H9 (cell line): ENCODE results near the gene ACSL3. TPM values are rescaled to one million over a fixed set of nuclear protein-coding genes. Genes with fewer than 3 reads are reported as not detected.

ENCODE experiments used
- DNase-seq: peaks from one replicate; pipeline ENCODE4 v3.0.0-alpha.2; 2017
- H2AFZ ChIP-seq: one replicate; pipeline ENCODE4 v1.6.1; 2013; ENCODE audit warnings: mild to moderate bottlenecking, low read length, control low read depth, moderate library complexity
- H2AK5ac ChIP-seq: 2 replicates; pipeline ENCODE4 v1.6.1; 2013; ENCODE audit warnings: low read length, control low read depth, mixed read lengths; ENCODE audit not compliant: insufficient read length
- H2BK120ac ChIP-seq: one replicate; pipeline ENCODE4 v1.6.1; 2013; ENCODE audit warnings: low read depth, mild to moderate bottlenecking, low read length, control low read depth, inconsistent platforms; ENCODE audit not compliant: poor library complexity, severe bottlenecking
- H2BK12ac ChIP-seq: 2 replicates; pipeline ENCODE4 v1.6.1; 2013; ENCODE audit warnings: low read length, control low read depth, mixed read lengths, low read depth; ENCODE audit not compliant: insufficient read length
- H2BK15ac ChIP-seq: 2 replicates; pipeline ENCODE4 v1.6.1; 2013; ENCODE audit warnings: low read depth, low read length, control low read depth
- H2BK20ac ChIP-seq: one replicate; pipeline ENCODE4 v1.6.1; 2013; ENCODE audit warnings: low read depth, mild to moderate bottlenecking, low read length, control low read depth, inconsistent platforms; ENCODE audit not compliant: poor library complexity, severe bottlenecking
- H2BK5ac ChIP-seq: 2 replicates; pipeline ENCODE4 v1.6.1; 2013; ENCODE audit warnings: low read length, control low read depth, mixed read lengths; ENCODE audit not compliant: insufficient read length
- H3K14ac ChIP-seq: 2 replicates; pipeline ENCODE4 v1.6.1; 2013; ENCODE audit warnings: low read length, control low read depth; ENCODE audit not compliant: insufficient read depth
- H3K18ac ChIP-seq: 2 replicates; pipeline ENCODE4 v1.6.1; 2013; ENCODE audit warnings: low read depth, mild to moderate bottlenecking, mixed read lengths, low read length, control low read depth; ENCODE audit not compliant: insufficient read length
- H3K23ac ChIP-seq: 2 replicates; pipeline ENCODE4 v1.6.1; 2013; ENCODE audit warnings: low read length, control low read depth, mixed read lengths, low read depth; ENCODE audit not compliant: insufficient read length
- H3K23me2 ChIP-seq: 2 replicates; pipeline ENCODE4 v1.6.1; 2013; ENCODE audit warnings: low read depth, mild to moderate bottlenecking, mixed read lengths, low read length, control low read depth; ENCODE audit not compliant: insufficient read length, poor library complexity, severe bottlenecking
- H3K27ac ChIP-seq: 2 replicates; pipeline ENCODE4 v1.5.1; 2013; ENCODE audit warnings: low read length, control low read depth, mixed read lengths, low read depth; ENCODE audit not compliant: insufficient read length
- H3K27me3 ChIP-seq: 2 replicates; pipeline ENCODE4 v1.6.1; 2013; ENCODE audit warnings: low read length, control low read depth, inconsistent platforms; ENCODE audit not compliant: insufficient read depth
- H3K4ac ChIP-seq: 2 replicates; pipeline ENCODE4 v1.6.1; 2013; ENCODE audit warnings: low read depth, mild to moderate bottlenecking, control low read depth, inconsistent platforms, low read length, moderate library complexity
- H3K4me1 ChIP-seq: 2 replicates; pipeline ENCODE4 v1.6.1; 2013; ENCODE audit warnings: low read length, control low read depth, inconsistent platforms; ENCODE audit not compliant: insufficient read depth
- H3K4me2 ChIP-seq: 2 replicates; pipeline ENCODE4 v1.6.1; 2013; ENCODE audit warnings: low read length, control low read depth, mixed read lengths; ENCODE audit not compliant: insufficient read length, insufficient read depth
- H3K56ac ChIP-seq: 2 replicates; pipeline ENCODE4 v1.6.1; 2013; ENCODE audit warnings: low read depth, mild to moderate bottlenecking, mixed read lengths, low read length, control low read depth; ENCODE audit not compliant: insufficient read length
- H3K79me1 ChIP-seq: 2 replicates; pipeline ENCODE4 v1.6.1; 2013; ENCODE audit warnings: low read depth, mild to moderate bottlenecking, moderate library complexity, low read length, control low read depth, inconsistent platforms; ENCODE audit not compliant: insufficient read depth, poor library complexity, severe bottlenecking
- H3K79me2 ChIP-seq: 2 replicates; pipeline ENCODE4 v1.6.1; 2013; ENCODE audit warnings: low read length, control low read depth, inconsistent platforms; ENCODE audit not compliant: insufficient read depth
- H3K9ac ChIP-seq: 2 replicates; pipeline ENCODE4 v1.6.1; 2013; ENCODE audit warnings: low read length, control low read depth, mixed read lengths; ENCODE audit not compliant: insufficient read length; ENCODE audit errors: extremely low read depth
- H3K9me3 ChIP-seq: one replicate; pipeline ENCODE4 v1.6.1; 2013; ENCODE audit warnings: low read depth, low read length, inconsistent platforms; ENCODE audit not compliant: control insufficient read depth
- H3T11ph ChIP-seq: one replicate; pipeline ENCODE4 v1.6.1; 2013; ENCODE audit warnings: mild to moderate bottlenecking, low read length, control low read depth, inconsistent platforms
- H4K20me1 ChIP-seq: one replicate; pipeline ENCODE4 v1.6.1; 2013; ENCODE audit not compliant: control insufficient read depth, insufficient read length, insufficient read depth
- H4K5ac ChIP-seq: 2 replicates; pipeline ENCODE4 v1.6.1; 2013; ENCODE audit warnings: low read depth, mild to moderate bottlenecking, mixed read lengths, low read length, control low read depth; ENCODE audit not compliant: insufficient read length
- H4K8ac ChIP-seq: replicated peaks from 2 replicates; pipeline ENCODE4 v1.6.1; 2013; ENCODE audit warnings: low read length, control low read depth, mixed read lengths, low read depth; ENCODE audit not compliant: insufficient read length
- H4K91ac ChIP-seq: 2 replicates; pipeline ENCODE4 v1.6.1; 2013; ENCODE audit warnings: low read depth, mild to moderate bottlenecking, moderate library complexity, mixed read lengths, low read length, control low read depth; ENCODE audit not compliant: insufficient read length
- H3K27ac Mint-ChIP-seq, 3 experiments: 2 replicates in 2 of 3; 3 replicates in 1 of 3; pipeline ENCODE4 v1.8.0; 2020 to 2021; ENCODE audit warnings: mixed read lengths in 3 of 3, mild to moderate bottlenecking in 1 of 3, moderate library complexity in 1 of 3
- H3K27me3 Mint-ChIP-seq: 2 replicates; pipeline ENCODE4 v1.8.0; 2021; ENCODE audit warnings: low read depth, mild to moderate bottlenecking, moderate library complexity, mixed read lengths
- H3K36me3 Mint-ChIP-seq, 3 experiments: 2 replicates in 2 of 3; 3 replicates in 1 of 3; pipeline ENCODE4 v1.8.0; 2020 to 2021; ENCODE audit warnings: low read depth in 3 of 3, mixed read lengths in 3 of 3; ENCODE audit not compliant: insufficient read depth in 1 of 3
- H3K4me1 Mint-ChIP-seq, 2 experiments: 2 replicates each; pipeline ENCODE4 v1.8.0; 2020; ENCODE audit warnings: mixed read lengths in 2 of 2
- H3K4me3 Mint-ChIP-seq, 2 experiments: 2 replicates in 1 of 2; 3 replicates in 1 of 2; pipeline ENCODE4 v1.8.0; 2020 to 2021; ENCODE audit warnings: mild to moderate bottlenecking in 2 of 2, mixed read lengths in 2 of 2, moderate library complexity in 1 of 2
- H3K9me3 Mint-ChIP-seq, 2 experiments: 2 replicates in 1 of 2; 3 replicates in 1 of 2; pipeline ENCODE4 v1.8.0; 2020; ENCODE audit warnings: mild to moderate bottlenecking in 2 of 2, mixed read lengths in 2 of 2, moderate library complexity in 1 of 2
- CTCF ChIP-seq: fragments of 200-600 bp; sonication (generic); conservative IDR thresholded peaks from 3 replicates; pipeline ENCODE4 v1.8.0; 2021; ENCODE audit warnings: antibody characterized with exemption, mild to moderate bottlenecking
- WGBS: extraction: QIAGEN DNeasy Blood & Tissue Kit; methylation state at CpG from one replicate; pipeline ENCODE4 v1.1.7; 2013; ENCODE audit warnings: missing lambda C conversion rate, low lambda C conversion rate, mixed read lengths; ENCODE audit not compliant: insufficient read length; ENCODE audit errors: extremely low coverage; 5-methylcytosine and 5-hydroxymethylcytosine counted together
- total RNA-seq: library from RNA; stranded (reverse); gene quantifications from 2 replicates; pipeline ENCODE4 v1.2.1, GENCODE V29; 2021

Gene ACSL3
- total RNA-seq, 1 experiment from 2014 or later, result 60.9 TPM

- no peak overlapping the region for H2AFZ ChIP-seq
- H3K4me2 ChIP-seq, result no peak overlapping the region
- no peaks in the 10 kb centered on the region for H3K23me2 ChIP-seq
- H3K4me1 ChIP-seq, result peaks cover 4% of the 10 kb centered on the region; the same call in 1 of the 2 replicates
- H3T11ph ChIP-seq, result no peak overlapping the region
- no peak overlapping the region for H3K14ac ChIP-seq
- H4K8ac ChIP-seq, result no peak overlapping the region
- no peak overlapping the region for H3K4ac ChIP-seq
- Mint-ChIP-seq H3K9me3 (no peaks in the 10 kb centered on the region), H3K27ac (no peak overlapping the region; a peak in 1 of 7 replicates), H3K27me3 (no peaks in the 10 kb centered on the region), H3K4me1 (peaks cover 33 to 38% of the 10 kb centered on the region in 2 experiments), H3K4me3 (no peak overlapping the region), H3K36me3 (peaks cover 0 to 4% (median 2%) of the 10 kb centered on the region in 3 experiments; a peak in 3 of 7 replicates)
- no peak for TF ChIP-seq CTCF
- no peak overlapping the region for H2BK20ac ChIP-seq
- H3K27me3 ChIP-seq, result no peaks in the 10 kb centered on the region
- no peak overlapping the region for H3K9ac ChIP-seq
- no CpG with 5 or more reads among the region's 1 CpG for WGBS
- no peak overlapping the region for H3K56ac ChIP-seq
- H2BK5ac ChIP-seq, result no peak overlapping the region
- no peak overlapping the region for H2AK5ac ChIP-seq
- H4K91ac ChIP-seq, result no peak overlapping the region
- peaks cover 2% of the 10 kb centered on the region for H3K79me1 ChIP-seq
- H3K9me3 ChIP-seq, result no peaks in the 10 kb centered on the region
- H2BK15ac ChIP-seq, result no peak overlapping the region
- H3K23ac ChIP-seq, result no peak overlapping the region
- H2BK12ac ChIP-seq, result no peak overlapping the region
- H3K18ac ChIP-seq, result no peak overlapping the region
- H4K5ac ChIP-seq, result no peak overlapping the region
- no peaks in the 10 kb centered on the region for H4K20me1 ChIP-seq
- H3K79me2 ChIP-seq, result peaks cover 17% of the 10 kb centered on the region; the same call in 1 of the 2 replicates
- H3K27ac ChIP-seq, result no peak overlapping the region
- H2BK120ac ChIP-seq, result no peak overlapping the region
- DNase-seq, result no peak
Observed at GRCh38 chr2:222892761-222893160, 31.9 kb downstream of the ACSL3 start.
